Lung microvascular endothelial cell (primary cell): ENCODE results near the gene ADRB2. TPM values are rescaled to one million over a fixed set of nuclear protein-coding genes. Genes with fewer than 3 reads are reported as not detected.
"Not testable (repeated sequence)": the region's sequence is repeated elsewhere in the genome, so short reads cannot be mapped to it uniquely, and the experiment has no call there.

Experiments used
- DNase-seq, 2 donors: peaks; one replicate each; pipeline versions ENCODE4 v3.0.0 to v3.0.0-alpha.2; 2010; ENCODE audit warnings: low read depth in 2 of 2
- total RNA-seq: library from RNA; depleted of rRNA; stranded (reverse); fragments of >200 nt; gene quantifications from 2 replicates; pipeline ENCODE4 v1.2.1, GENCODE V29; 2014

The ADRB2 gene
- total RNA-seq = 5.7 and 9.5 TPM in 2 replicates

GRCh38 chr5:148826053-148826738 lies at the start of gene ADRB2:
TSS of gene ADRB2 (plus strand) at chr5:148826611. CDS start at chr5:148826832, 221 bp downstream.
- peak; percentile 96 to 97 for DNase-seq

- peak; percentile 14 to 72 for DNase-seq
Measured at GRCh38 chr5:148776780-148777179, 49.6 kb upstream of the ADRB2 start.

DNA sequence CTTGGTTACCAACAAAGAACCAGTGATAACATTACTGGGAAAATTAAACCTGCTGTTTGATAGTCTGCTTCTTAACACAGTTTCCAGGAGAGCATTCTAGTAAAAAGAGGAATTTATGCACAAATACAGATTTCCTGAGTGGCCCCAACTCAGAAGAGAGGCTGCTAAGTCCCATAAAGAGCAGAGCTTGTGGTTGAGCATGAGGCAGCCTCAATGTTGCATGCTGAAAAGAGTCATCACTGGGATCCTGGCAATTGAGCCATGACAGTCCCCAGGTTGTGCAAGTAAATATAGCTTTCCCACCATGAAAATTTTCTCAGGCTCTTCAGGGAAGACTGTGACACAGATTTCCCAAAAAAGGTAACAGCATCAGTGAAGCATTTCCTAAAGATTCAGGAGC lies 47.5 kb upstream of the ADRB2 start:
- no peak for DNase-seq

DNA sequence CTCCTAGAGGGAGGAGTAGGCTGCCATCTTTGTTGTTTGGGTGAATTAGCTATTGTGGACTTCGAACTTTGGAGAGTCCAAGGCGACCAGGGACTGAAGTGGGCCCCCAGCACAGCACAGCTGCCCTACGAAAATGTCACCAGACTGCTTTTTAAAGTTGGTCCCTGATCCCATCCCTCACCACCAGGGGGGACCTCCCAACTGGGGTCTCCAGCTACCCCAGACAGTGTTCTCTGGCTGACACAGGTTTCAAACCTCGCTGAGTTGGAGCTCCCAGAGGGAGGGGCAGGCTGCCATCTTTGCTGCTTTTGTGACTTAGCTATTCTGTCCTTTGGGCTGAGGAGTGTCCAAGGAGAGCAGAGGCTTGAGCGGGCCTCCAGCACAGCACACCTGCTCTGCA lies 45.7 kb upstream of the ADRB2 start:
- no peak for DNase-seq

DNA sequence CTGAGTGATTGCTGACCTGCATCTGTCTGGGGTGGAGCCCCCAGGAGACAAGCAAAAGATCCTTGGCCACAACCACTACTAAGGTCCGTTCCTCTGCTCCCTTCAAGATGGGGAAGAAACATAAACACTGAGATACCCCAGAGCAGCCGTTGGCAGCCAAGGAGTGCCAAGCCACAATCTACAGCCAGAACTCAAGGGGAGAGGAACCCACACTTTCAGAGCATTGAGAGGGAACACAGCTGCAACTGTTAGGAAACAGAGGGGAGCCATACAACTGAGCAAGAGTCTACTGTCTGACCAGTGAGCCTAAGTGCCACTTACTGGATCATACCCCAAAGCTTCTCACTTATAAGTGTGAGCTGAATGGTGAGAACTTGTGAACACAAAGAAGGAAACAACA lies 44.6 kb upstream of the ADRB2 start:
- no peak for DNase-seq

GRCh38 chr5:148785223-148785622 lies 41.2 kb upstream of the ADRB2 start:
- DNase-seq = no peak

GRCh38 chr5:148786456-148786855 lies 40.0 kb upstream of the ADRB2 start:
- DNase-seq = no peak

- DNase-seq = no peak
Measured at GRCh38 chr5:148788636-148789035, 37.8 kb upstream of the ADRB2 start.

- DNase-seq = peak in 1 of 2 donors; percentile 72
Measured at GRCh38 chr5:148790545-148791333, 35.7 kb upstream of the ADRB2 start.

DNA sequence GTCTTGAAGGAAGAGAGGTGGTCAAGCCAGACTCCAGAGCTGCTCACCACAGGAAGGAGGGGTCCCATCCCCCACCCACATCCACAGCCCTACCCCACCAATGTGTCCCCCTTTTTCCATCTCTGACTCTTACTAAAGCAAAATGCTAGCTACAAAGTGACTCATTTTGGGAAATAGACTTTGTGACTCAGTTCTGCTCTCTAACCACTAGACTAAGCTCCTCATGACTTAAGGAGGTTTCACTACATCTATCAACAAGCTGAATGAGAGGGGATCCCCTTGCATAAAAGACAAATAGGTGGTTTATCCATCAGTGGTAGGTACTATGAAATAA lies 35.1 kb upstream of the ADRB2 start:
- peak in 1 of 2 donors; percentile 70 for DNase-seq

GRCh38 chr5:148791696-148792095 lies 34.7 kb upstream of the ADRB2 start:
- DNase-seq = no peak

- peak in 1 of 2 donors; percentile 15 for DNase-seq
Measured at GRCh38 chr5:148792744-148793143, 33.7 kb upstream of the ADRB2 start.

DNA sequence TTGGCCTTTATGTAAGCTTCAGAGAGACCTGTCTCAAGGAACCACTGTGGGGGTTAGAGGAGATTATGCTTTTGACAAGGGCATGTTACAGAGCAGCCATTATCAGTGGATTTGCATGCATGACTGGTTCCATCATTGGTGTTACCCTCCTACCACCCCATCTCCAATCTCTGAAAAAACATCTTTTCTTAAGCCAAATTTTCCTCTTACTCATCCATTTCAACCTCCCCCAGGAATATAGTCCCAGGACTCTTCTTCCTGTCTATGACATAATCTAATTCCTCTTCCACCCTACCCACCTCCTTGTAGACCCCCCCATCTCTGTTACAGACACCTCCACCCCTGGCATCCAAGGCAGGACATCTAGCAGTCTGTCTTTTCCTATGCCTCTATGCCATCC lies 33.1 kb upstream of the ADRB2 start:
- no peak for DNase-seq

GRCh38 chr5:148794275-148794674 lies 32.1 kb upstream of the ADRB2 start:
- no peak for DNase-seq

GRCh38 chr5:148794729-148795561 lies 31.5 kb upstream of the ADRB2 start:
- no peak for DNase-seq

DNA sequence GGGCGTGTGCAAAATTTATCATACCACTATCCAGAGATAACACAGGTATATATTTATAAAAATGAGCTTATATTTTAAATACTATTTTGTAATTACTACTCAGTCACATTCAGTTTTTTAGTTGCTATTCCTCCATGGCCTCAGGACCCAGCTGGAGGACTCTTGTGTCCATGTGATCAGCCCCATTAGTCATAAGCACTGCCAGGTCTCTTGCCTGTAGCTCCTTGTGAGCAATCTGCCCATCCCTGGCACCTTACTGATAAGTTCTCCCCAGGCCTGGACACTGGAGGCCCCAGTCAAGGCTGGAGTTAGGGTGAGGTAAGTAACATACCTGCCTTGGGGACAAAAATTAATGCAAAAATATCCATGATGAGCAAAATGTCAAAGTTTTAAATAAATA lies 29.5 kb upstream of the ADRB2 start:
- no peak for DNase-seq

- DNase-seq = no peak
Measured at GRCh38 chr5:148798786-148799185, 27.6 kb upstream of the ADRB2 start.

- no peak for DNase-seq
Measured at GRCh38 chr5:148799737-148800527, 26.5 kb upstream of the ADRB2 start.

- DNase-seq = no peak
Measured at GRCh38 chr5:148801682-148802276, 24.6 kb upstream of the ADRB2 start.

GRCh38 chr5:148803451-148803850 lies 23.0 kb upstream of the ADRB2 start:
- not testable (repeated sequence) for DNase-seq

- DNase-seq = peak in 1 of 2 donors; percentile 42
Measured at GRCh38 chr5:148804393-148804792, 22.0 kb upstream of the ADRB2 start.
